ENCODE data around the gene ARMH3. TPM values are rescaled to one million over a fixed set of nuclear protein-coding genes. Genes with fewer than 3 reads are reported as not detected.
A peak's percentile ranks its signal among the peaks of the same experiment; 100 is the strongest.
"Not testable (repeated sequence)": the region's sequence is repeated elsewhere in the genome, so short reads cannot be mapped to it uniquely, and the experiment has no call there.

ARMH3 gene
- total RNA-seq, 3 donors from 2014 or later: 16.6 to 21.7 (median 21.5) TPM

GRCh38 chr10:101980677-101981076, 75.3 kb downstream of the ARMH3 start:
- not testable (repeated sequence) for H3K4me3 Mint-ChIP-seq; ATAC-seq; H3K4me1 Mint-ChIP-seq (ENCODE audit: low read depth); H3K9me3 Mint-ChIP-seq; H3K27me3 Mint-ChIP-seq (ENCODE audit: low read depth); DNase-seq
- peaks cover 12% of the 10 kb centered on the region for H3K36me3 Mint-ChIP-seq (ENCODE audit: insufficient read depth)

- no peak for ATAC-seq
- Mint-ChIP-seq H3K4me3 (peak overlapping the region; percentile 65), H3K9me3 (no peaks in the 10 kb centered on the region), H3K36me3 (ENCODE audit: insufficient read depth) (peaks cover 37% of the 10 kb centered on the region), H3K27me3 (ENCODE audit: low read depth) (no peaks in the 10 kb centered on the region), H3K4me1 (ENCODE audit: low read depth) (peaks cover 27% of the 10 kb centered on the region)
- no peak for DNase-seq
Observed at GRCh38 chr10:101974091-101974971, 81.6 kb downstream of the ARMH3 start.

- H3K27me3 Mint-ChIP-seq (ENCODE audit: low read depth): no peaks in the 10 kb centered on the region
- no peak for DNase-seq
- peaks cover 43% of the 10 kb centered on the region for H3K36me3 Mint-ChIP-seq (ENCODE audit: insufficient read depth)
- no peak for ATAC-seq
- H3K4me3 Mint-ChIP-seq: no peak overlapping the region
- peaks cover 33% of the 10 kb centered on the region for H3K4me1 Mint-ChIP-seq (ENCODE audit: low read depth)
- H3K9me3 Mint-ChIP-seq: no peaks in the 10 kb centered on the region
Observed at GRCh38 chr10:101972761-101973160, 83.2 kb downstream of the ARMH3 start.

GRCh38 chr10:101969412-101969922, 86.5 kb downstream of the ARMH3 start:
- H3K4me3 Mint-ChIP-seq: no peak overlapping the region
- ATAC-seq: peak in 1 of 2 donors; percentile 35
- peaks cover 41% of the 10 kb centered on the region for H3K36me3 Mint-ChIP-seq (ENCODE audit: insufficient read depth)
- peaks cover 36% of the 10 kb centered on the region for H3K4me1 Mint-ChIP-seq (ENCODE audit: low read depth)
- no peak for DNase-seq
- no peaks in the 10 kb centered on the region for H3K27me3 Mint-ChIP-seq (ENCODE audit: low read depth)
- no peaks in the 10 kb centered on the region for H3K9me3 Mint-ChIP-seq

GRCh38 chr10:101968940-101969321, 87.0 kb downstream of the ARMH3 start:
- ATAC-seq: no peak
- Mint-ChIP-seq H3K36me3 (ENCODE audit: insufficient read depth) (peaks cover 38% of the 10 kb centered on the region), H3K4me1 (ENCODE audit: low read depth) (peaks cover 31% of the 10 kb centered on the region), H3K4me3 (no peak overlapping the region), H3K9me3 (no peaks in the 10 kb centered on the region), H3K27me3 (ENCODE audit: low read depth) (no peaks in the 10 kb centered on the region)
- no peak for DNase-seq

GRCh38 chr10:101968286-101968939, 87.6 kb downstream of the ARMH3 start:
- ATAC-seq (no peak), DNase-seq (no peak)
- peaks cover 25% of the 10 kb centered on the region for H3K4me1 Mint-ChIP-seq (ENCODE audit: low read depth)
- H3K9me3 Mint-ChIP-seq: no peaks in the 10 kb centered on the region
- H3K27me3 Mint-ChIP-seq (ENCODE audit: low read depth): no peaks in the 10 kb centered on the region
- peaks cover 37% of the 10 kb centered on the region for H3K36me3 Mint-ChIP-seq (ENCODE audit: insufficient read depth)
- H3K4me3 Mint-ChIP-seq: no peak overlapping the region

GRCh38 chr10:101967713-101968112, 88.3 kb downstream of the ARMH3 start:
- no peaks in the 10 kb centered on the region for H3K9me3 Mint-ChIP-seq
- peaks cover 24% of the 10 kb centered on the region for H3K4me1 Mint-ChIP-seq (ENCODE audit: low read depth)
- ATAC-seq (no peak), DNase-seq (no peak)
- no peak overlapping the region for H3K4me3 Mint-ChIP-seq
- peaks cover 37% of the 10 kb centered on the region for H3K36me3 Mint-ChIP-seq (ENCODE audit: insufficient read depth)
- no peaks in the 10 kb centered on the region for H3K27me3 Mint-ChIP-seq (ENCODE audit: low read depth)

- H3K27me3 Mint-ChIP-seq (ENCODE audit: low read depth): no peaks in the 10 kb centered on the region
- no peak for DNase-seq
- no peaks in the 10 kb centered on the region for H3K9me3 Mint-ChIP-seq
- ATAC-seq: no peak
- H3K4me1 Mint-ChIP-seq (ENCODE audit: low read depth): peaks cover 24% of the 10 kb centered on the region
- H3K36me3 Mint-ChIP-seq (ENCODE audit: insufficient read depth): peaks cover 36% of the 10 kb centered on the region
- no peak overlapping the region for H3K4me3 Mint-ChIP-seq
Observed at GRCh38 chr10:101967119-101967518, 88.9 kb downstream of the ARMH3 start.

- no peak overlapping the region for H3K4me3 Mint-ChIP-seq
- no peaks in the 10 kb centered on the region for H3K9me3 Mint-ChIP-seq
- no peaks in the 10 kb centered on the region for H3K27me3 Mint-ChIP-seq (ENCODE audit: low read depth)
- peaks cover 27% of the 10 kb centered on the region for H3K36me3 Mint-ChIP-seq (ENCODE audit: insufficient read depth)
- H3K4me1 Mint-ChIP-seq (ENCODE audit: low read depth): peaks cover 20% of the 10 kb centered on the region
- DNase-seq: no peak
- ATAC-seq: no peak
Observed at GRCh38 chr10:101965075-101965765, 90.8 kb downstream of the ARMH3 start.

GRCh38 chr10:101961591-101962498, 94.1 kb downstream of the ARMH3 start:
- no peak for DNase-seq
- Mint-ChIP-seq H3K36me3 (ENCODE audit: insufficient read depth) (peaks cover 26% of the 10 kb centered on the region), H3K9me3 (no peaks in the 10 kb centered on the region), H3K27me3 (ENCODE audit: low read depth) (no peaks in the 10 kb centered on the region), H3K4me3 (no peak overlapping the region), H3K4me1 (ENCODE audit: low read depth) (peaks cover 4% of the 10 kb centered on the region)
- no peak for ATAC-seq

GRCh38 chr10:101960879-101961395, 95.0 kb downstream of the ARMH3 start:
- no peaks in the 10 kb centered on the region for H3K27me3 Mint-ChIP-seq (ENCODE audit: low read depth)

GRCh38 chr10:101959346-101959916, 96.5 kb downstream of the ARMH3 start:
- no peak overlapping the region for H3K4me3 Mint-ChIP-seq
- no peak for DNase-seq
- H3K27me3 Mint-ChIP-seq (ENCODE audit: low read depth): no peaks in the 10 kb centered on the region
- H3K4me1 Mint-ChIP-seq (ENCODE audit: low read depth): no peaks in the 10 kb centered on the region
- no peak for ATAC-seq
- H3K36me3 Mint-ChIP-seq (ENCODE audit: insufficient read depth): peaks cover 35% of the 10 kb centered on the region
- peaks cover 4% of the 10 kb centered on the region for H3K9me3 Mint-ChIP-seq

More at GRCh38 chr10:101960879-101961395, 95.0 kb downstream of the ARMH3 start:
- DNase-seq (no peak), ATAC-seq (no peak)
- no peaks in the 10 kb centered on the region for H3K9me3 Mint-ChIP-seq
- H3K4me1 Mint-ChIP-seq (ENCODE audit: low read depth): no peaks in the 10 kb centered on the region
- H3K36me3 Mint-ChIP-seq (ENCODE audit: insufficient read depth): peaks cover 28% of the 10 kb centered on the region
- no peak overlapping the region for H3K4me3 Mint-ChIP-seq

GRCh38 chr10:101958691-101959090, 97.3 kb downstream of the ARMH3 start:
- Mint-ChIP-seq H3K4me3 (no peak overlapping the region), H3K9me3 (peaks cover 4% of the 10 kb centered on the region), H3K4me1 (ENCODE audit: low read depth) (no peaks in the 10 kb centered on the region), H3K27me3 (ENCODE audit: low read depth) (no peaks in the 10 kb centered on the region), H3K36me3 (ENCODE audit: insufficient read depth) (peaks cover 39% of the 10 kb centered on the region)
- no peak for ATAC-seq
- DNase-seq: no peak

Data from activated T-cell treated with anti-CD3 and anti-CD28 coated beads, Interleukin-2, amount 50 U/mL, for 4 hours (primary cell).